ENCODE results near the gene IRX6.

IRX6 gene

DNA sequence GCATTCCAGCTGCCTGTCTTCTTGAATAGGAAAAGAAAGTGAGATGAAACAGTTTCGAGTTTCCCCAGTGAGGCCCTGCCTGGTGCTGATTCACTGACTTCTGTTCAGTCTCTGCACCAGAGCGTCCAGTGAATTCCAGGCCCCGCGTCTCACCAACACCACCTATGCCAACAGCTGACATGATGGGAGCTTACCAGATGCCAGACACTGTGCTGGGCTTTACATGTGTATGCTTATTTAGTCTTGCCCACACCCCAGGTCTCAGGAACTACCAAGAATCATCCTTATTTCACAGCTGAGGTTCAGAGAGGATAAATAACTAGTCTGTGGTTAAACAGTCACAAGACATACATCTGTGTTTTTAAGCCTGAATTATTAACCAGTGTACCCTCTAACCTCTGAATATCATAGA, 29.1 kb upstream of the IRX6 start:
- TF ChIP-seq GATA3 (IDR thresholded peaks at IDR 0.05; ENCODE audit: low read depth, low read length), result no peak
- TF ChIP-seq GATA2 (IDR thresholded peaks at IDR 0.05; ENCODE audit: low read depth, low read length), result no peak

- no peak for TF ChIP-seq GATA2 (IDR thresholded peaks at IDR 0.05; ENCODE audit: low read depth, low read length)
- TF ChIP-seq GATA3 (IDR thresholded peaks at IDR 0.05; ENCODE audit: low read depth, low read length), result no peak
Observed at GRCh38 chr16:55297062-55297909, 26.7 kb upstream of the IRX6 start.

GRCh38 chr16:55297910-55298479, 26.0 kb upstream of the IRX6 start:
- TF ChIP-seq GATA2 (IDR thresholded peaks at IDR 0.05; ENCODE audit: low read depth, low read length) (no peak), GATA3 (IDR thresholded peaks at IDR 0.05; ENCODE audit: low read depth, low read length) (no peak)

GRCh38 chr16:55301385-55302008, 22.5 kb upstream of the IRX6 start:
- TF ChIP-seq GATA2 (IDR thresholded peaks at IDR 0.05; ENCODE audit: low read depth, low read length), result no peak
- TF ChIP-seq GATA3 (IDR thresholded peaks at IDR 0.05; ENCODE audit: low read depth, low read length), result no peak

DNA sequence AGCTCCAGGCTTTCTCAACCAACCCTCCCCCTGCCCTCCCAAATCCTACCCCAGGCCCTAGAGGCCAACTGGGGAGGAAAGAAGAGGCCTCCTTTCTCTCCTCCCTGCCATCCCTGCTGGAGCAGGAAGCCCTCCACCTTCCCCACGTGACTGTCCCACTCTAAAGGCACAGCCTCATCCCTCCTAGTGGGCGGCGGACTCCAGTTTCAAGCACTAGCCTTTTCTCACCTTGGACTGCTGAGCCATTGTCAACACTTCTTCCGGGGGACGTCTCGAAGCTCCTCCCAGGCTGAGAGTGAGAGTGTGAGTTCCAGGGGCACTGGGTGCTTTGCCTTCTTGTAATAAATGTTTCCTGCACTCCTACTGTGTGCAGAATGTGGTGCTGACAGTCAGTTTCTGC, 21.4 kb upstream of the IRX6 start:
- TF ChIP-seq GATA2 (IDR thresholded peaks at IDR 0.05; ENCODE audit: low read depth, low read length) (no peak), GATA3 (IDR thresholded peaks at IDR 0.05; ENCODE audit: low read depth, low read length) (no peak)

DNA sequence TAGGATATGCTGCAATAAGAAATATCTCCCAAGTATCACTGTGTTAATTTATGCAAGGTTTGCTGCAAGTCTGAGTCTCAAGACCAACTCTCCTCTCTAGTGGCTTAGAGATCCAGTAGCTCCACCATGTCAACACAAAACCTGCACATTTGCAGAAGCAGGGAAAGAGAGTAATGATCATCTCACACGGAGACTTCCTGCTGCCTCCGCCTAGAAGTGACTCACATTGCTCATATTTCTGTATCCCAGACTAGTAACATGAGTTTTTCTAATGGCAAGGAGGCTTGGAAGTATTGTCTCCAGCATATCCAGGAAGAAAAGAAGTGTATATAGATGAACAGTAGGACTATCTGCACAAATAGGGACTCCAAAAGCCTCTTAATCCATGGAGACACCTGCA, 15.0 kb upstream of the IRX6 start:
- no peak for TF ChIP-seq GATA3 (IDR thresholded peaks at IDR 0.05; ENCODE audit: low read depth, low read length)
- no peak for TF ChIP-seq GATA2 (IDR thresholded peaks at IDR 0.05; ENCODE audit: low read depth, low read length)

- TF ChIP-seq GATA3 (IDR thresholded peaks at IDR 0.05; ENCODE audit: low read depth, low read length), result no peak
Observed at GRCh38 chr16:55322327-55322726, 1.7 kb upstream of the IRX6 start.

GRCh38 chr16:55324285-55325079, 479 bp downstream of the IRX6 start:
- TF ChIP-seq GATA2 (IDR thresholded peaks at IDR 0.05; ENCODE audit: low read depth, low read length) (no peak), GATA3 (IDR thresholded peaks at IDR 0.05; ENCODE audit: low read depth, low read length) (no peak)

- TF ChIP-seq GATA2 (IDR thresholded peaks at IDR 0.05; ENCODE audit: low read depth, low read length), result no peak
- no peak for TF ChIP-seq GATA3 (IDR thresholded peaks at IDR 0.05; ENCODE audit: low read depth, low read length)
Observed at GRCh38 chr16:55325080-55325447, 1.1 kb downstream of the IRX6 start.

DNA sequence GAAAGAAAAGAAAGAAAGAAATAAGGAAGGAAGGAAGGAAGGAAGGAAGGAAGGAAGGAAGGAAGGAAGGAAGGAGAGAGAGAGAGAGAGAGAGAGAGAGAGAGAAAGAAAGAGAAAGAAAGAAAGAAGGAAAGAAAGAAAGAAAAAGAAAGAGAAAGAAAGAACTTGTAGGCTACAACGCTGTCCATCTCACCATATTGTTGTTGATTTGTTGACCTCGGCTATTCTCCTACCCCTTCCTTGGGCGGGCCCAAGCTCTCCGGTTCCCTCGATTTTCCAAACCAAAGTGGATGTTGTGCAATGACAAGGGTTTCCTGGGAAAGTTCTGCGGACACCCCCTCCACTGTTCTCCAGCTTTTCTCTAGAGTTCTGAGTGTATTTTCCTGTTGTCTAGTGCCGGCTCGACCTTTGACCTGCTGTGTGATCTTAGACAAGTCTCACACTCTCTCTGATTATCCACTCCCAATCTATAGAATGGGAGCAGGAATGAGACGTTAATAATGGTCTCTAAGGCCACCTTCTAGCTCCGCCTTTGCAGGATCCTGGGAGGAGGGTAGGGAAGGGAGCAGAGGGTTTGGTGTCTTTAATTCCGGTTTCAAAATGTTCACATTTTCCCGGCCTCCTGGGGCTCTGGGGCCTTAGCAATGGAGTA, 1.6 kb downstream of the IRX6 start:
- TF ChIP-seq GATA3 (IDR thresholded peaks at IDR 0.05; ENCODE audit: low read depth, low read length) (no peak), GATA2 (IDR thresholded peaks at IDR 0.05; ENCODE audit: low read depth, low read length) (no peak)

DNA sequence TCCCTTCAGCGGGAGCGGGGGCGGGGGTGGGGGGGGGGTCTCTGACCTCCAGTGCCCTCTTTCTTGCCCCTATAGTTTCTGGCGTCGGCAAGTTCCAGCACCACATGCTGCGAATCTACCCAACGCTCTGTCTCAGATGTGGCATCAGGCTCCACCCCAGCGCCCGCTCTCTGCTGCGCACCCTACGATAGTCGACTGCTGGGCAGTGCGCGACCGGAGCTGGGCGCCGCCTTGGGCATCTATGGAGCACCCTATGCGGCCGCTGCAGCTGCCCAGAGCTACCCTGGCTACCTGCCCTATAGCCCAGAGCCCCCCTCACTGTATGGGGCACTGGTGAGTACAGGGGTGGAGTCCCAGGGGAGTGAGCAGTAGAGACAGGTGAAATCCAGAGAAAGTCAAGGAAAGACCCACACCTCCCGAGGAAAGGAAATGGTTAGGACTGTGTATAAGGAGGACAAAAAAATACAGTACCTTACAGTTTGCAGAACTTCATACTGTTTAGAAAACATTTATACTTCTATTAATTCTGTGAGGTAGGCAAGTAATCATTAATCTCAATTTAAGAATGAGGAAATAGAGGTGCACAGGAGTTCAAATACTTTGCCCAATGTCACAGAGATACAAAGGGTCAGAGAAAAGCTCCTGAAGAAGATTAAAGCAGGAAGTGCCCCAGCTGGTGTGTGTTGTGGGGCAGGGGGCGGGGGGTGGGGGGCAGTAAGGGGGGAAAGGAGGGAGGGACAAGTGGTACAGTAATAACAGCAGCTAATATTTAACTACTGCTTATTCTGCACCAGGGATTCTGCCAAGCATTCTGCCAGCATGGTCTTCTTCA, 2.5 kb downstream of the IRX6 start:
- TF ChIP-seq GATA3 (IDR thresholded peaks at IDR 0.05; ENCODE audit: low read depth, low read length), result no peak
- no peak for TF ChIP-seq GATA2 (IDR thresholded peaks at IDR 0.05; ENCODE audit: low read depth, low read length)

DNA sequence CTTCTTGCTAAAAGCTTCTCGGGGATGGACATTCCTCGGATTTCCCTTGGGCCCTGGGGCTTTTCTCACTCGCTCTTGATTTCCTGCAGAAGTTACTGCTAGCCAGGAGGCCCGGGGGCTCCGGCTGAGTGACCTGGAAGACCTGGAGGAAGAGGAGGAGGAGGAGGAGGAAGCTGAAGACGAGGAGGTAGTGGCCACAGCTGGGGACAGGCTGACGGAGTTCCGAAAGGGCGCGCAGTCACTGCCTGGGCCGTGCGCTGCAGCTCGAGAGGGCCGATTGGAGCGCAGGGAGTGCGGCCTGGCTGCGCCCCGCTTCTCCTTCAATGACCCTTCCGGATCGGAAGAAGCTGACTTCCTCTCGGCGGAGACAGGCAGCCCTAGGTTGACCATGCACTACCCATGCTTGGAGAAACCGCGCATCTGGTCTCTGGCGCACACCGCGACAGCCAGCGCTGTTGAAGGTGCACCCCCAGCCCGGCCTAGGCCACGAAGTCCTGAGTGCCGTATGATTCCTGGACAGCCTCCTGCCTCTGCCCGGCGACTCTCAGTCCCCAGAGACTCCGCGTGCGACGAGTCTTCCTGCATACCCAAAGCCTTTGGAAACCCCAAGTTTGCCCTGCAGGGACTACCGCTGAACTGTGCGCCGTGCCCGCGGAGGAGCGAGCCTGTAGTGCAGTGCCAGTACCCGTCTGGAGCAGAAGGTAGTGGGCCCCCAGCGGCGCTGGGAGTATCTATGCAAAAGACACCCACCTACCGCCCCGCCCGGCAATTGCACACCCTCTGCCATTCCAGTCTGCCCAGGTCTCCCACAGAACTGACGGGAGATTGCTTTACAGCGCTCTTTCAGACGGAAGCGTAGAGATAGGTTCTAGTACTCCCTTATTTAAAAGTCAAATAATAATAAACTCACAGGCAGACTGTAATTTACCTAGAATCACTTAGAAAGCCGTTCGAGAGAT, 4.9 kb downstream of the IRX6 start:
- TF ChIP-seq GATA3 (IDR thresholded peaks at IDR 0.05; ENCODE audit: low read depth, low read length) (no peak), GATA2 (IDR thresholded peaks at IDR 0.05; ENCODE audit: low read depth, low read length) (no peak)

All from SH-SY5Y (cell line).